Memory B cell (primary cell): ENCODE results near the gene FNBP1L.
"Not testable (repeated sequence)": the region's sequence is repeated elsewhere in the genome, so short reads cannot be mapped to it uniquely, and the experiment has no call there.

Experiments
- ATAC-seq: fragments of 150-1000 bp; cut with Tn5 transposase; 2 replicates; pipeline ENCODE4 v1.10.0; 2021; ENCODE audit warnings: low read depth, mild to moderate bottlenecking, moderate library complexity
- DNase-seq, 2 donors: peaks; one replicate each; pipeline ENCODE4 v3.0.0; 2022; ENCODE audit warnings: low spot score in 2 of 2
- H3K27ac Mint-ChIP-seq: one replicate; pipeline ENCODE4 v1.8.0; 2022; ENCODE audit warnings: mild to moderate bottlenecking, moderate library complexity, mixed read lengths
- H3K27me3 Mint-ChIP-seq: one replicate; pipeline ENCODE4 v1.8.0; 2022; ENCODE audit warnings: mixed read lengths
- H3K36me3 Mint-ChIP-seq: one replicate; pipeline ENCODE4 v1.8.0; 2022; ENCODE audit warnings: mild to moderate bottlenecking, mixed read lengths
- H3K4me1 Mint-ChIP-seq: one replicate; pipeline ENCODE4 v1.8.0; 2022; ENCODE audit warnings: mixed read lengths
- H3K4me3 Mint-ChIP-seq: one replicate; pipeline ENCODE4 v1.8.0; 2022; ENCODE audit warnings: mild to moderate bottlenecking, moderate library complexity, mixed read lengths
- H3K9me3 Mint-ChIP-seq: one replicate; pipeline ENCODE4 v1.8.0; 2022; ENCODE audit warnings: mixed read lengths

FNBP1L gene

DNA sequence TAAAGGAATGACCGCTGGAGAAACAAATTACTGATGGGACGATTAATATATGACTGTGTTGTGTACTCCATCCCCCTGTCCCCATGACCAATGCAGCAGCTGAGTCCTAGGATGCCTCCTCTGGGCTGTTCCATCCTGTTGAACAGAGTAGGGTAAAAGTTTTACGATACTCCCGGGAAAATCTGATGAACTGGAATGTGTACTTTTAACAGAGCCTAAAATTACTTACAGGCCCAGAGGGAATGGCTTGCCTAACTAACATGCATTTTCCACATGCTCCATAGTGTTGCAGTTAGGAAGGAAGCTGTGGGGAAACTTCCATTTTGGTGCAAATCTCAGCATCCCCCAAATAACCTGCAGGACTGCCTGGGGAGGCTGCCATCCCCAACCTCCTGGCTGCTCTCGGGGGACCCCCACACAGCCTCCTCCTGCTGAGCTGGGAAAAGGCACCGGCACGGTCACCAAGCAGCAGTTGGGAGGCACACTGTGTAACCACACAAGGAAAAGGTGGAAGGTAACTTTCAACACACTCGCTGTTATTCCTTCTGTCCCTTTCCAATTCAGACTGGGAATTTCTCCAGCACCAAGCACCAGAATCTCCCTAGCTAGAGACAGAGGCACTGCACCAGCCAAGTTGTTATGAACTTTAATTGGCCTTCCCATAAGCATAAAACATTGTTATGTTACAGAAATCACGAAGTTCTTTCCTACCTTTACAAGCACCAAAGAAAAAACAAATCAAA is 136.5 kb downstream of the FNBP1L start:
- Mint-ChIP-seq H3K4me1 (no peaks in the 10 kb centered on the region), H3K27ac (no peak overlapping the region), H3K36me3 (peaks cover 14% of the 10 kb centered on the region), H3K4me3 (no peak overlapping the region), H3K9me3 (no peaks in the 10 kb centered on the region), H3K27me3 (no peaks in the 10 kb centered on the region)
- DNase-seq: no peak
- ATAC-seq: no peak

DNA sequence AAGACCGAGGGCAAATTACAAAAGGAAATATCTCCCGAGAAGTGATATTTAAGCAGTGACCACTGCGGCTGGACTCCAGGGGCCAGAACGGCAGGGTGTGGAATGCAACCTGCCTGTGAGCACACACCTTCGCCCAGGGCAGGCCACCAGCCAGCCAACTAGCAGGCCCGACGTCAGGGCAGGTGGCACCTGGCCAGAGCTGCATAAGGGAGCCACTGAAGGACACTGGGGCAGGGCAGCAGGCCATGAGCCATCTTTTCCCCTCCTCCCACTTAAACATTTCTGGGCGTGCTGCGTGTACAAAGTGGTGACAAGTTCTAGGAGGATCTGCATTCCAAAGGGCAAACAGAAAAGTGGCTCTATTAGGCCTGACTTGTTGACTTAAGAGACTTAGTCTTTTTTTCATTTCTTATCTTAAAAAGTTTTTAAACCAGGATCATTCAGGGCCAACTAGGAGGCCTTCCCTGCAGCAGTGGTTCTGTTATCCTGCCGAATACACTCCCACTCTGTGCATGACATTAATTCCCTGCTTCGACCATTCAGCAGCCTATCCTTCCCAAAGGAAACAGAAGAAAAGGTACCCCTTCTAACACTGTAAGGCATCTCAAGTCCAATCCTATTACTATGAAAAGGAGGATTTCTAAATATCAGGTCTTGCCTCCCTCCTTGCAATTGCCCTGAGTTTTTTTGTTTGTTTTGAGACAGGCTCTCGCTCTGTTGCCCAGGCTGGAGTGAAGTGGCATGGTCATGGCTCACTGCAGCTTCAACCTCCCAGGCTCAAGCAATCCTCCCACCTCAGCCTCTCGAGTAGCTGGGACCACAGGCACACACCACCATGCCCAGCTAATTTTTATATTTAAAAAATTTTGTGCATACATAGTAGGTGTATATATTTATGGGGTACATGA is 137.4 kb downstream of the FNBP1L start:
- Mint-ChIP-seq H3K9me3 (no peaks in the 10 kb centered on the region), H3K4me3 (no peak overlapping the region), H3K4me1 (no peaks in the 10 kb centered on the region), H3K27me3 (no peaks in the 10 kb centered on the region), H3K36me3 (peaks cover 17% of the 10 kb centered on the region), H3K27ac (no peak overlapping the region)
- ATAC-seq: no peak
- DNase-seq: no peak

DNA sequence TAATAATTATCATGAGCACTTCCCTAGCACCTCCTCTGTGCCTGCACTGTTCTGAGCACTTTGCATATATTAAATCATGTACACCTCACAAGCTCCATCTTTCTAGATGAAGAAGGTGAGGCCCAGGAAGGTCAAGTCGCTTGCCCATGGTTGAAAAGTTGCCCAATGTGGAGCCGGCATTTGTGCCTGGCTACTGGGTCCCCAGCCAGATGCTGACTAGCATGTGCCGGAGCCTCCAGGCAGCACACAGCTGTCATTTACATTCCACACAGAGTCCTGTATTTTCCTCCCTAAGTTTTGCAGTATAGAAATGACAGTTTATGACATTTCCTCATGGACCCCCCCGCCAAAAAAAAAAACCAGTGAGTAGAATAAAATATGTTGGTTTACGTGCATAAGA is 139.4 kb downstream of the FNBP1L start:
- H3K9me3 Mint-ChIP-seq: no peaks in the 10 kb centered on the region
- ATAC-seq (no peak), DNase-seq (no peak)
- H3K4me3 Mint-ChIP-seq: no peak overlapping the region
- peaks cover 11% of the 10 kb centered on the region for H3K4me1 Mint-ChIP-seq
- H3K27me3 Mint-ChIP-seq: no peaks in the 10 kb centered on the region
- H3K27ac Mint-ChIP-seq: no peak overlapping the region
- H3K36me3 Mint-ChIP-seq: peaks cover 19% of the 10 kb centered on the region

DNA sequence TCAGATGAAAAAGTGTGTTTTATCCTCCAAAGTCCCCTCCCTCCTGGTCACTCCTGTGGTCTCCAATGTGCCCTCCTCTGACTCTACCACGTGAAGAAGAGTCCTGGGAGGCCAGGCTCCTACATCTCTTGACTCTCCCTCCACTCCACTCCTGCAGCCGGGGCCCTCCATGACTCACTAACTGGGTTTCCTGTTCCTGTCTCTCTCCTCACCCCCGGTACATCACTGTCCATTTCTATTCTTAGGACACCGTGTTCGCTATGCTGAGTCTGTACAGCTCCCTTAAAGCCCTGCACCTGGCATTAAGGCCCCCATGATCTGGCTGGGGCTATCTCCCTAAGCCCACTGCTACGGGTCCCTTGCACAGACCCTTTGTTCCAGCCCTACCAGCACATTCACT is 140.3 kb downstream of the FNBP1L start:
- H3K27me3 Mint-ChIP-seq: no peaks in the 10 kb centered on the region
- H3K36me3 Mint-ChIP-seq: peaks cover 19% of the 10 kb centered on the region
- H3K9me3 Mint-ChIP-seq: no peaks in the 10 kb centered on the region
- ATAC-seq (no peak), DNase-seq (no peak)
- H3K4me3 Mint-ChIP-seq: no peak overlapping the region
- H3K27ac Mint-ChIP-seq: no peak overlapping the region
- peaks cover 14% of the 10 kb centered on the region for H3K4me1 Mint-ChIP-seq

DNA sequence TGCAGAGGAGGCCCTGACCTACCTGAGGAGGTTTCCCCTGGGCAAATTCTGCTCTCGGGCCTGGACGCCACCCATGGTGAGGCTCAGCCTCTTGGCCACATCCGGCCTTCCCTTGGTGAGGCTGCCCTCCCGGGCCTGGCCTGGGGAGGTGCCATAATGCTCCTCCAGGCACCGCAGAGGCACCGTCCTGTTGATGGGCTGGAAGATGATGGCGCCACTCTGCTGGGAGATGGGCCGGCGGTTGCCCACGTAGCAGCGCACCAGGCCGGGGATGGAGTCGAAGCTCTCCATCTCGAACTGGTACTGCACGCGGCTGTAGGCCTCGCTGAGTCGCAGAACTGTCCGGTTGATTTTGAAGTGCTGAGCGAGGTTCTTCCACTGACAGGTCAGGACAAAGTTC is 141.0 kb downstream of the FNBP1L start:
- ATAC-seq (no peak), DNase-seq (no peak)
- Mint-ChIP-seq H3K27me3 (no peaks in the 10 kb centered on the region), H3K36me3 (peaks cover 18% of the 10 kb centered on the region), H3K9me3 (no peaks in the 10 kb centered on the region), H3K4me1 (peaks cover 14% of the 10 kb centered on the region), H3K4me3 (no peak overlapping the region), H3K27ac (no peak overlapping the region)

DNA sequence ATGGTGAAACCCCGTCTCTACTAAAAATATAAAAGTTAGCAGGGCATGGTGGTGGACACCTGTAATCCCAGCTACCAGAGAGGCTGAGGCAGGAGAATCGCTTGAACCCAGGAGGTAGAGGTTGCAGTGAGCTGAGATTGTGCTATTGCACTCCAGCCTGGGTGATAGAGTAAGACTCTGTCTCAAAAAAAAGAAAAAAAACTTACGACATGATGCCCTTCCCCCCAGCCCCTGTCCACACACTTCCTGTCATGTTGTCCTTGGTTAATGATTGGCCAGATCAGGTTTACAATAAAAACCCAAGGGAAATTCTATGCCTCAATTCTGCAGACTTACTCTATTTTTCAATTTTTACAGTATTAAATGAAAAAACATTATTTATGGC is 143.4 kb downstream of the FNBP1L start:
- H3K4me1 Mint-ChIP-seq: peaks cover 17% of the 10 kb centered on the region
- not testable (repeated sequence) for H3K9me3 Mint-ChIP-seq, H3K27ac Mint-ChIP-seq, DNase-seq, ATAC-seq, H3K27me3 Mint-ChIP-seq, H3K4me3 Mint-ChIP-seq
- peaks cover 16% of the 10 kb centered on the region for H3K36me3 Mint-ChIP-seq

DNA sequence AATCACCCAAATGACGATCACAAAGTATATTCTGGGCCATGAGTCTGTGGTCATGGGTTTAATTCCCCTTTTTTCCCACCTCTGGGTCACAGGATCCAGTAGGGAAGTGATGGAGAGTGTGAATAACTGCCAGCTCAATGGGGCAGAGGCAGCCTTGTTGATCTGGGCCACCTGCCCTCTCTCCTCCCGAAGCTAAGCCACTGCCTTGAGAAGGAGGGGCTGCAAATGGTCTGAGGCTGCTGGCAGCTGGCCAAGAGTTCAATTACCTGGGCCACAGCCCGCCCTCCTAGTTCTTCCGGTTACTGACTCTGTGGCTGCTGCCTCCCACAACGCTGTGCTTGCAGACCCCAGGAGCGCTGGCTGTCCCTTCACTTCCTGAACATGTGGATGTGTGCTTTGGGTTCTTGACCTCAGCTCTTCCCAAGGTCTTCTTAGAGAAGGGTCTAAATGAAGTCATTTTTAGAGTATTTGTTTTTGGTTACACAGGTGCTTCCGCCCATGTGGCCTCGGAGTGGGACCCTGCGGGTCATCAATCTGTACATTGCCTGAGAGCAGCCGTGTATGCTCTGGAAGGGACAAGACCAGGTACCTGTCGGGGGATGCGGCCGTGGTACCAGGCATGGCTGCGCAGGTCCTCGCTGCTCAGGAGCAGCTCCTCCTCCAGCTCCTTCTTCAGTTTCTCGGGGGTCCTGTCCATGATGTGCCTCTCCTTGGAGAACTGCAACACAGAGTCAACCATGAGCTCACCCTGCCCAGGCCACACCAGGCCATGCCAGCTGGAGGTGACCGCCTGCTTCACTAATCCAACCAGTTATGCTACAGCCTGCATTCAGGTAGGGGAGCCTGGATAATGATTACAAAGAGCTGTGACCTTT is 144.0 kb downstream of the FNBP1L start:
- DNase-seq: peak; percentile 20 to 25
- Mint-ChIP-seq H3K4me3 (peak overlapping the region; percentile 69), H3K27ac (peak overlapping the region; percentile 64)

DNA sequence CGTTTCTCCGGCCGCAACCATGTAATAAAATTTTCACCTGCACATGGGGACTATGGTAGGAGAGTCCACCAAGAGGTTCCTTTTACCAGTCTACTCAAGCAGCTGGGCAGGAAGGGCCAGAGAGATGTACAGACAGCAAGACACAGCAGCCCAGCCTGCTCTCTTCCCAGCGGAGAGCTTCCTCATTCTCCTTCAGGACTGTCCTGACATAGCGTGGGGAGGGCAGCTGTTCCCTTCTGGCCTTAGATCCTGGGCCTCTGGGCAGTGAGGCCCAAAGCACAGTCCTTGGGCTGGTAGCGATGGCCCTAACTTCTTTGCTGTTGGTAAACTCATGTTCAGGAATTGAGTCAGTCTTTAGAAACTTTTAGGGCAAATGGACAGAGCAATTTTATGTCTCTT is 144.6 kb downstream of the FNBP1L start:
- no peak for ATAC-seq
- H3K9me3 Mint-ChIP-seq: no peaks in the 10 kb centered on the region
- H3K27ac Mint-ChIP-seq: peak overlapping the region; percentile 64

More for the DNA sequence above, 144.0 kb downstream of the FNBP1L start:
- Mint-ChIP-seq H3K4me1 (peaks cover 18% of the 10 kb centered on the region), H3K9me3 (no peaks in the 10 kb centered on the region), H3K36me3 (peaks cover 16% of the 10 kb centered on the region), H3K27me3 (no peaks in the 10 kb centered on the region)
- peak; percentile 82 for ATAC-seq

DNA sequence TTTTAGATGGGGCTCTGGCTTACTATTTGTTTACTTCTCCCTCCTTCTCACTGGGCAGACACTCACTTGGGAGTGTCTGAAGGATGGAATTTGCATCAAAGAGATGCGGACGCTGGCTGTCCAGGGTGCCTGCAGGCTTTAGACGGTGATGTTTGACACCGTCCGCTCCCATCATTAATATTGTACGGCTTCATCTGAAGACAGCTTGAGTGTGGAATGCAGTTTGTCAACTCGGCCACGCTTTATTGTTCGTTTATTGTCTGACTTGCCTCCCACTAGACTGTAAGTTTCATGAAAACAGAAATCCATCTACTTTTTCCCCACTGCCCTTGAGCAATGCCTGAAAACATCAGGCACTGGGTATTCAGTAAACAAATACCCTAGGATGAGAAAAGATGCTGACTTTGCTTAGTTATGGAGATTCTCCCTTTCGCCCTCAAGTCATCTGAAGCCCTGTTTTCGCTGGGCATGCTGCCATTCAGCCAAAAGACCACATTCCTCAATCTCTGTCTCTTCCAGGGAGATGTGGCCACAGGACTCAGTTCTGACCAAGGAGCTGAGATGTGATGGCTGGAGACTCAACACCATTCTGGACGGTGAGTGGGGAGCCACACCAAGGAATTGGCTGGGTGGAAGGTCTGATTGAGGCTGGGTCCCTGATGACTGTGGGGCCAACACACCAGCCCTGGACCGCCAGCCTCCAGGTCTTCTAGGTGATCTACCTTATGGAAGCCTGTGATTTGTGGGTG is 146.1 kb downstream of the FNBP1L start:
- Mint-ChIP-seq H3K4me1 (peaks cover 18% of the 10 kb centered on the region), H3K27me3 (no peaks in the 10 kb centered on the region), H3K27ac (no peak overlapping the region), H3K4me3 (no peak overlapping the region), H3K9me3 (no peaks in the 10 kb centered on the region), H3K36me3 (peaks cover 7% of the 10 kb centered on the region)
- no peak for DNase-seq
- ATAC-seq: no peak

More for the DNA sequence above, 144.6 kb downstream of the FNBP1L start:
- DNase-seq: no peak
- Mint-ChIP-seq H3K27me3 (no peaks in the 10 kb centered on the region), H3K36me3 (peaks cover 16% of the 10 kb centered on the region), H3K4me3 (no peak overlapping the region), H3K4me1 (peaks cover 18% of the 10 kb centered on the region)

DNA sequence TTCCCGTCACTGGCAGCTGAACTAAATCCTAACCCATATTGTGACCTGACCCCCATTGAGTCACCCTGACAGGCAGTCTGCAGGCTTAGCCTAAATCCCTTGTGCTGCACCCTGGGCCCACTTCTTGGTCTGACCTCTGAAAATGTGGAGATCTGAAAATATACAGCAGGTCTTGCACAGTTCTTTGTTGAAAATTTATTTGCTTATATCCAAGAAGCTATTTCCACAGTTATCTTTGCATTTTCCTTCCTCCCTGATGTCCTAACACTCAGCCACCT is 146.6 kb downstream of the FNBP1L start:
- no peak overlapping the region for H3K4me3 Mint-ChIP-seq
- H3K4me1 Mint-ChIP-seq: peaks cover 18% of the 10 kb centered on the region
- H3K27me3 Mint-ChIP-seq: no peaks in the 10 kb centered on the region
- H3K27ac Mint-ChIP-seq: peak overlapping the region; percentile 28
- H3K36me3 Mint-ChIP-seq: peaks cover 4% of the 10 kb centered on the region
- no peak for ATAC-seq
- DNase-seq: no peak
- no peaks in the 10 kb centered on the region for H3K9me3 Mint-ChIP-seq

DNA sequence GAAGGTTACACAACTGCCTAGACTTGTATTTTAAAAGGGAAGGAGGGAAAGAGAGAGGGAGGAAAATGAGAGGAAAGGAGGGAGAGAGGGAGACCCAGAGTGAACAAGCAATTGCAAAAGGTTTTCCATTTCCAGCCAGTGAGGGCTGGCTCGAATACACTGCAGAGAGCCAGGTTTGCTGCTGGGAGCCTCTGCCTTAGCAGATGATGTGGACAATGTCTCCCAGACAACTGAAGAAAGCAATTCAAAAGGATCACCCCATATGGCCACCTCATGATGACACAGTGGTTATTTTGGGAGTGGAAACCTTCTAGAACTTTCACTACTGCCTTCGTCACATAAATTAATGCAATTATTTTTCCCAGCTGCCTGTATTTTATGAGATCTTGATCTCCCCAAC is 147.3 kb downstream of the FNBP1L start:
- peaks cover 18% of the 10 kb centered on the region for H3K4me1 Mint-ChIP-seq
- H3K9me3 Mint-ChIP-seq: no peaks in the 10 kb centered on the region
- H3K4me3 Mint-ChIP-seq: no peak overlapping the region
- peak overlapping the region; percentile 28 for H3K27ac Mint-ChIP-seq
- no peak for DNase-seq
- H3K36me3 Mint-ChIP-seq: peaks cover 2% of the 10 kb centered on the region
- no peaks in the 10 kb centered on the region for H3K27me3 Mint-ChIP-seq
- no peak for ATAC-seq

DNA sequence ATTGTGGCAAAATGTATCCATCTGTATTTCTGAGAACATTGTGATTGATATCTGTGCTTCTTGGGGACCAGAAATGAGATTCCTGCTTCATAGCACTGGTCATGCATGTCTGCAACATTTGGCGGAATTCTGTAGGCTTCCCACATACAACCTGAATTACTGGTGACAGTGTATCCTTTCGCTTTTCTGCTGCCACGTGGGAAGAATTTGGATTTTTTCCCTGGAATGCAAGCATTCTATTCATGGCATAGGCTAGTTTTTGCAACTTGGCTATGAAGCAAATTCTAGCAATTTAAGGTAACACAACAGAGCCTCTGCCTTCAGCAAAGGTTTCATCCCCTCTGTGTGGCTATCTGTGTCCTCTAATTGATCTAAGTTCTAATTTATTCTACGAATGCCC is 147.8 kb downstream of the FNBP1L start:
- no peaks in the 10 kb centered on the region for H3K27me3 Mint-ChIP-seq
- ATAC-seq (no peak), DNase-seq (no peak)
- no peaks in the 10 kb centered on the region for H3K9me3 Mint-ChIP-seq
- H3K4me3 Mint-ChIP-seq: no peak overlapping the region
- no peak overlapping the region for H3K27ac Mint-ChIP-seq
- peaks cover 18% of the 10 kb centered on the region for H3K4me1 Mint-ChIP-seq
- H3K36me3 Mint-ChIP-seq: peaks cover 2% of the 10 kb centered on the region

DNA sequence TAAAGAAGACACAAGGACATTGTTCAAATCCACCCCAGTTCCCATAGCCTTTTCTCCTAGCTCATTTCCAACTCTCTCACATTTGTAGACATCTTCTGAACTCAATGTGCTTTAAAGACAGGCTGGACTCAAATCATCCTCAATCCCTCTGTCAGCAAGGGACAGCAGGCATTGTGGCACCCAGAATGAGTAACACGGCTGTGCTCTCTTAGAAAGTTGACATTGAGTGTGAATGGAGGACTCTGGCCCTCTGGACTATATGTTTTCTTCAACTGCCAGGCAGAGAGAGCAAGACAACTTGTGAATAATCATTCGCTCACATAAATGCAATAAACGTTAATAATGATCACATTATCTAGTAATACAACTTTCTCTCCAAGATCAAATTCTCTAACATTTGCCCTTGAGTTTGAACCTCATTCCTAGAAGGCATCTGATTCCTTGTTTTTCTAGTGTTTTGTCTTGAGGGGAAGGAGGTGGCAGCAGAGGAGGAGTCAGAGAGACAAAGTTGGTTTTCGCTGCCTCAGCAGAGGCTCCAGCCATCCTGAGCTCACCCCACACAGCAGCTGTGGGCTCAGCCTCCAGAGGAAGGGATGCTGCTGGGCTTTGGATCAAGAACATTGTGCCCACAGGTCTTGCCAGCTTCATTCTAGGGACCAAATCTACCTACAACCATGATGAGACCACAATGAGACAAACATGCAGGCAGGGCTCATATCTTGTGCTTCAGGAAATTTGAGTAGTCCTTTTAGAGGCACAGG is 148.6 kb downstream of the FNBP1L start:
- peaks cover 2% of the 10 kb centered on the region for H3K36me3 Mint-ChIP-seq
- H3K27me3 Mint-ChIP-seq: no peaks in the 10 kb centered on the region
- H3K9me3 Mint-ChIP-seq: no peaks in the 10 kb centered on the region
- no peak overlapping the region for H3K4me3 Mint-ChIP-seq
- H3K4me1 Mint-ChIP-seq: peaks cover 16% of the 10 kb centered on the region
- H3K27ac Mint-ChIP-seq: peak overlapping the region; percentile 21
- ATAC-seq (no peak), DNase-seq (no peak)
